ENCODE results near the gene TINCR. TPM values are rescaled to one million over a fixed set of nuclear protein-coding genes. Genes with fewer than 3 reads are reported as not detected.
A peak's percentile ranks its signal among the peaks of the same experiment; 100 is the strongest.

The TINCR gene
- total RNA-seq, 1 donor from 2014 or later, result 2.5 TPM

GRCh38 chr19:5554828-5555227 lies 12.9 kb downstream of the TINCR start:
- no peak for TF ChIP-seq CTCF (IDR thresholded peaks at IDR 0.05; ENCODE audit: unreplicated experiment)
- Mint-ChIP-seq H3K4me3 (no peak overlapping the region), H3K27ac (no peak overlapping the region), H3K36me3 (no peaks in the 10 kb centered on the region), H3K4me1 (peaks cover 13% of the 10 kb centered on the region), H3K27me3 (ENCODE audit: low read depth) (peaks cover 17% of the 10 kb centered on the region), H3K9me3 (no peaks in the 10 kb centered on the region)
- no peak for DNase-seq (ENCODE audit: low spot score in 2 of 2, unreplicated experiment in 2 of 2)

GRCh38 chr19:5553892-5554291 lies 13.9 kb downstream of the TINCR start:
- no peak overlapping the region for H3K4me3 Mint-ChIP-seq
- H3K27me3 Mint-ChIP-seq (ENCODE audit: low read depth), result peaks cover 25% of the 10 kb centered on the region
- DNase-seq (ENCODE audit: low spot score in 2 of 2, unreplicated experiment in 2 of 2), result no peak
- no peak for TF ChIP-seq CTCF (IDR thresholded peaks at IDR 0.05; ENCODE audit: unreplicated experiment)
- no peaks in the 10 kb centered on the region for H3K9me3 Mint-ChIP-seq
- H3K4me1 Mint-ChIP-seq, result peaks cover 13% of the 10 kb centered on the region
- no peak overlapping the region for H3K27ac Mint-ChIP-seq
- no peaks in the 10 kb centered on the region for H3K36me3 Mint-ChIP-seq

- Mint-ChIP-seq H3K4me3 (no peak overlapping the region), H3K36me3 (no peaks in the 10 kb centered on the region), H3K9me3 (no peaks in the 10 kb centered on the region), H3K27me3 (ENCODE audit: low read depth) (peaks cover 42% of the 10 kb centered on the region), H3K4me1 (no peaks in the 10 kb centered on the region), H3K27ac (no peak overlapping the region)
- no peak for DNase-seq (ENCODE audit: low spot score in 2 of 2, unreplicated experiment in 2 of 2)
- peak; percentile 20 for TF ChIP-seq CTCF (IDR thresholded peaks at IDR 0.05; ENCODE audit: unreplicated experiment)
These were observed 19.9 kb downstream of the TINCR start for GRCh38 chr19:5547881-5548280.

- no peak for TF ChIP-seq CTCF (IDR thresholded peaks at IDR 0.05; ENCODE audit: unreplicated experiment)
- no peaks in the 10 kb centered on the region for H3K9me3 Mint-ChIP-seq
- peaks cover 33% of the 10 kb centered on the region for H3K27me3 Mint-ChIP-seq (ENCODE audit: low read depth)
- no peaks in the 10 kb centered on the region for H3K4me1 Mint-ChIP-seq
- no peaks in the 10 kb centered on the region for H3K36me3 Mint-ChIP-seq
- H3K4me3 Mint-ChIP-seq, result no peak overlapping the region
- DNase-seq (ENCODE audit: low spot score in 2 of 2, unreplicated experiment in 2 of 2), result no peak
- H3K27ac Mint-ChIP-seq, result no peak overlapping the region
These were observed 21.8 kb downstream of the TINCR start for GRCh38 chr19:5545984-5546383.

GRCh38 chr19:5545051-5545450 lies 22.7 kb downstream of the TINCR start:
- DNase-seq (ENCODE audit: low spot score in 2 of 2, unreplicated experiment in 2 of 2), result no peak
- Mint-ChIP-seq H3K27ac (no peak overlapping the region), H3K36me3 (no peaks in the 10 kb centered on the region), H3K4me1 (no peaks in the 10 kb centered on the region), H3K9me3 (no peaks in the 10 kb centered on the region), H3K4me3 (no peak overlapping the region), H3K27me3 (ENCODE audit: low read depth) (peaks cover 27% of the 10 kb centered on the region)
- no peak for TF ChIP-seq CTCF (IDR thresholded peaks at IDR 0.05; ENCODE audit: unreplicated experiment)

- DNase-seq (ENCODE audit: low spot score in 2 of 2, unreplicated experiment in 2 of 2), result no peak
- H3K4me1 Mint-ChIP-seq, result no peaks in the 10 kb centered on the region
- H3K27ac Mint-ChIP-seq, result no peak overlapping the region
- TF ChIP-seq CTCF (IDR thresholded peaks at IDR 0.05; ENCODE audit: unreplicated experiment), result no peak
- H3K36me3 Mint-ChIP-seq, result no peaks in the 10 kb centered on the region
- H3K4me3 Mint-ChIP-seq, result no peak overlapping the region
- H3K9me3 Mint-ChIP-seq, result no peaks in the 10 kb centered on the region
- H3K27me3 Mint-ChIP-seq (ENCODE audit: low read depth), result peaks cover 12% of the 10 kb centered on the region
These were observed 25.1 kb downstream of the TINCR start for GRCh38 chr19:5542665-5543064.

Measured in mesothelial cell of epicardium (in vitro differentiated cells).